K562 (cell line): ENCODE measurements around the gene KCNJ14. TPM values are rescaled to one million over a fixed set of nuclear protein-coding genes. Genes with fewer than 3 reads are reported as not detected.

Source experiments
- ATAC-seq: fragments of 200-7000 bp; cut with Tn5 transposase; 3 replicates; pipeline ENCODE4 v1.9.1; 2020; ENCODE audit warnings: moderate library complexity
- BruUV-seq: library from RNA; stranded (reverse); fragments of 400-500 nt; replicated peaks from 2 replicates; lab custom pipeline; 2021; lab: Mats Ljungman, UMichigan
- CTCF ChIA-PET: fragments of 300-600 bp; formaldehyde crosslinking; extraction: SDS; loops from one replicate; lab custom pipeline; 2021; ENCODE audit warnings: low intra/inter-chr PET ratio; lab: Yijun Ruan, JAX
- POLR2A ChIA-PET: fragments of 300-600, 350-650 bp; sonication (Branson Sonifier 250); formaldehyde crosslinking; extraction: SDS; loops from one replicate; lab custom pipeline; 2021; ENCODE audit warnings: antibody characterized with exemption, inconsistent platforms; lab: Yijun Ruan, JAX
- DNase-seq, 4 experiments: peaks; one replicate each; pipeline versions ENCODE4 v3.0.0 to v3.0.0-alpha.2; 2011 to 2018; ENCODE audit warnings: low spot score in 3 of 4, mixed read lengths in 3 of 4; ENCODE audit errors: extremely low read depth in 1 of 4
- FAIRE-seq: peaks from 2 replicates; lab custom pipeline; 2011; peaks lifted over from hg19 to GRCh38; lab: Jason Lieb, UNC
- H2AFZ ChIP-seq: 2 replicates; pipeline ENCODE4 v1.6.0; 2011; ENCODE audit warnings: low read depth, low read length, control low read depth, inconsistent platforms
- H3K27ac ChIP-seq: fragments of 200-600 bp; 3 replicates; pipeline ENCODE4 v1.8.0; 2011; ENCODE audit warnings: low read depth, mild to moderate bottlenecking, control low read depth, inconsistent platforms, low read length, moderate library complexity, mixed read lengths; ENCODE audit errors: extremely low read depth
- H3K27me3 ChIP-seq, 2 experiments: fragments of 300-600 bp in 1 of 2; 2 replicates in 1 of 2; 3 replicates in 1 of 2; pipeline versions ENCODE4 v1.6.0 to v1.8.0; 2011; ENCODE audit warnings: inconsistent platforms in 2 of 2, low read length in 2 of 2, mild to moderate bottlenecking in 1 of 2, mixed read lengths in 1 of 2, moderate library complexity in 1 of 2; ENCODE audit not compliant: control insufficient read depth in 2 of 2, insufficient read depth in 2 of 2
- H3K36me3 ChIP-seq: fragments of 300-600 bp; 3 replicates; pipeline ENCODE4 v1.8.0; 2011; ENCODE audit warnings: mild to moderate bottlenecking, low read length, inconsistent platforms; ENCODE audit not compliant: control insufficient read depth, insufficient read depth
- H3K4me1 ChIP-seq, 2 experiments: fragments of 200-600 bp in 1 of 2; replicated peaks in 1 of 2; 2 replicates in 1 of 2; 3 replicates in 1 of 2; pipeline versions ENCODE4 v1.5.1 to v1.8.0; 2011; ENCODE audit warnings: inconsistent platforms in 2 of 2, low read length in 2 of 2, mild to moderate bottlenecking in 1 of 2, mixed read lengths in 1 of 2, moderate library complexity in 1 of 2; ENCODE audit not compliant: control insufficient read depth in 2 of 2, insufficient read depth in 2 of 2
- H3K4me2 ChIP-seq: 2 replicates; pipeline ENCODE4 v1.6.1; 2011; ENCODE audit warnings: low read length, control low read depth, inconsistent platforms, mixed read lengths; ENCODE audit not compliant: insufficient read depth
- H3K4me3 ChIP-seq: fragments of 200-600 bp; sonication (generic), shearing (Covaris generic); 2 replicates; pipeline ENCODE4 v1.5.1; 2016; ENCODE audit warnings: control low read depth, inconsistent platforms
- H3K79me2 ChIP-seq: fragments of 200-600 bp; 3 replicates; pipeline ENCODE4 v1.8.0; 2011; ENCODE audit warnings: low read length, inconsistent platforms; ENCODE audit not compliant: control insufficient read depth, insufficient read depth
- H3K9ac ChIP-seq, 2 experiments: 2 replicates each; pipeline versions ENCODE4 v1.6.0 to v1.6.1; 2011; ENCODE audit warnings: low read depth in 2 of 2, low read length in 2 of 2, control low read depth in 1 of 2, inconsistent platforms in 1 of 2, mild to moderate bottlenecking in 1 of 2, mixed read lengths in 1 of 2; ENCODE audit not compliant: insufficient read depth in 1 of 2
- H3K9me1 ChIP-seq: one replicate; pipeline ENCODE4 v1.6.0; 2011; ENCODE audit warnings: inconsistent platforms, mild to moderate bottlenecking, low read length, moderate library complexity; ENCODE audit not compliant: control insufficient read depth, insufficient read depth
- H3K9me3 ChIP-seq: replicated peaks from 2 replicates; pipeline ENCODE4 v1.5.1; 2011; ENCODE audit warnings: low read depth, low read length, inconsistent platforms; ENCODE audit not compliant: control insufficient read depth, insufficient read depth
- H4K20me1 ChIP-seq: replicated peaks from 2 replicates; pipeline ENCODE4 v1.6.1; 2011; ENCODE audit warnings: low read length, inconsistent platforms, mixed read lengths; ENCODE audit not compliant: control insufficient read depth, insufficient read depth
- ETV1 ChIP-seq: fragments of 450-650 bp; conservative IDR thresholded peaks from 2 replicates; pipeline ENCODE4 v1.6.1; 2016; ENCODE audit warnings: missing genetic modification characterization, control low read depth, low read depth, missing compliant biosample characterization
- FOS ChIP-seq: IDR thresholded peaks from 3 replicates; pipeline ENCODE4 v1.6.1; 2011; ENCODE audit not compliant: insufficient read length; ENCODE audit errors: extremely low read depth
- HCFC1 ChIP-seq: IDR thresholded peaks from 2 replicates; pipeline ENCODE4 v1.6.1; 2012; ENCODE audit warnings: low read depth, low read length, improper control_type of control experiment
- KAT7 ChIP-seq: sonication (generic); formaldehyde crosslinking; IDR thresholded peaks from 2 replicates; pipeline ENCODE4 v1.8.0; 2022; ENCODE audit warnings: missing genetic modification reagents, mild to moderate bottlenecking, borderline replicate concordance
- MAZ ChIP-seq, 2 experiments: fragments of 450-650 bp in 1 of 2; sonication (generic) in 1 of 2; formaldehyde crosslinking; IDR thresholded peaks in 1 of 2; conservative IDR thresholded peaks in 1 of 2; 2 replicates each; pipeline versions ENCODE4 v1.4.0 to v1.5.0; 2020; ENCODE audit warnings: mild to moderate bottlenecking in 1 of 2, missing genetic modification reagents in 1 of 2
- NEUROD1 ChIP-seq: fragments of 150-350 bp; IDR thresholded peaks from 2 replicates; pipeline ENCODE4 v1.6.1; 2014; ENCODE audit warnings: borderline replicate concordance, low read length, low read depth; ENCODE audit not compliant: partially characterized antibody
- POLR2B ChIP-seq: fragments of 450-650 bp; IDR thresholded peaks from 2 replicates; pipeline ENCODE4 v1.6.1; 2018; ENCODE audit warnings: low read depth; ENCODE audit not compliant: partially characterized antibody
- RAD51 ChIP-seq: fragments of 450-650 bp; IDR thresholded peaks from 2 replicates; pipeline ENCODE4 v1.7.1; 2016; ENCODE audit warnings: low read depth, mild to moderate bottlenecking, borderline replicate concordance
- RBFOX2 ChIP-seq: fragments of 200-400 bp; formaldehyde crosslinking; IDR thresholded peaks from 2 replicates; pipeline ENCODE4 v1.6.1; 2017; ENCODE audit warnings: low read depth, mild to moderate bottlenecking, low read length, moderate library complexity
- SMARCE1 ChIP-seq: fragments of 450-650 bp; IDR thresholded peaks from 2 replicates; pipeline ENCODE4 v1.7.1; 2016; ENCODE audit warnings: mild to moderate bottlenecking
- TEAD1 ChIP-seq, 2 experiments: fragments of 450-650 bp in 1 of 2; sonication (generic) in 1 of 2; formaldehyde crosslinking; IDR thresholded peaks; 2 replicates each; pipeline versions ENCODE4 v1.4.0 to v1.8.0; 2020 to 2022; ENCODE audit warnings: mild to moderate bottlenecking in 2 of 2, missing genetic modification reagents in 1 of 2
- TFAP4 ChIP-seq: sonication (generic); formaldehyde crosslinking; IDR thresholded peaks from 2 replicates; pipeline ENCODE4 v1.8.0; 2022; ENCODE audit warnings: missing genetic modification reagents, mild to moderate bottlenecking, moderate library complexity, borderline replicate concordance
- ZBTB17 ChIP-seq: fragments of 450-650 bp; formaldehyde crosslinking; IDR thresholded peaks from 2 replicates; pipeline ENCODE4 v1.4.0; 2020; ENCODE audit warnings: mild to moderate bottlenecking
- ZNF589 ChIP-seq: fragments of 200-800 bp; sonication (Bioruptor generic); IDR thresholded peaks from 2 replicates; pipeline ENCODE4 v1.6.1; 2016; ENCODE audit warnings: low read depth, missing genetic modification characterization, missing compliant biosample characterization
- ZNF717 ChIP-seq: fragments of 250-450 bp; sonication (Bioruptor Pico); IDR thresholded peaks from 2 replicates; pipeline ENCODE4 v1.5.0; 2021
- ZNF79 ChIP-seq: fragments of 250-450 bp; sonication (Bioruptor Pico); IDR thresholded peaks from 2 replicates; pipeline ENCODE4 v1.4.0; 2020; ENCODE audit warnings: low read depth, mild to moderate bottlenecking, moderate library complexity
- WGBS: fragments of 100-300 bp; shearing (Covaris generic); methylation state at CpG from one replicate; pipeline ENCODE4 v1.1.6; 2016; ENCODE audit warnings: low coverage, mixed read lengths; ENCODE audit not compliant: insufficient coverage; ENCODE audit errors: missing lambda C conversion rate; 5-methylcytosine and 5-hydroxymethylcytosine counted together
- in situ Hi-C: fragments of 300-500 bp; cut with MboI; formaldehyde crosslinking; loops from 4 replicates; pipeline ENCODE4 v1.15.0; 2018; ENCODE audit warnings: inconsistent platforms, mixed read lengths
- intact Hi-C: fragments of 100-400 bp; cut with micrococcal nuclease; formaldehyde crosslinking; loops from 2 replicates; pipeline ENCODE4 v1.14.2; 2022
- polyA plus RNA-seq, 8 experiments: library from polyadenylated mRNA; depleted of rRNA in 4 of 8; stranded (reverse) in 5 of 8; unstranded in 3 of 8; fragments of >200 nt; fragmentation: Nextera tagmentation in 2 of 8; fragmentation: Illumina TruSeq in 1 of 8; extraction: Ambion mirVana in 2 of 8; extraction: Trizol in 1 of 8; gene quantifications; 2 replicates each; pipeline versions ENCODE4 v1.2.1 to v1.2.3, GENCODE V29; 2011 to 2014; ENCODE audit warnings: inconsistent platforms in 1 of 8, missing spikeins in 1 of 8
- total RNA-seq, 7 experiments: library from RNA; depleted of rRNA in 6 of 7; stranded (reverse); fragments of >200 nt in 6 of 7; fragmentation: Illumina TruSeq in 2 of 7; extraction: Trizol in 2 of 7; gene quantifications; 2 replicates each; pipeline versions ENCODE4 v1.2.1 to v1.2.3, GENCODE V29; 2011 to 2021; ENCODE audit warnings: low replicate concordance in 1 of 7
- TF ChIP-seq, protein P1 (sequence below): fragments of 200-800 bp; sonication (Bioruptor generic); IDR thresholded peaks from 2 replicates; pipeline ENCODE4 v1.6.1; 2017; ENCODE audit warnings: missing genetic modification characterization, missing compliant biosample characterization

Gene KCNJ14
- total and polyA plus RNA-seq, 9 of the 15 experiments (the other 6 are each of a cell fraction or from before 2014, with no cell fraction given) = 0.15 to 1.6 (median 0.49) TPM

DNA sequence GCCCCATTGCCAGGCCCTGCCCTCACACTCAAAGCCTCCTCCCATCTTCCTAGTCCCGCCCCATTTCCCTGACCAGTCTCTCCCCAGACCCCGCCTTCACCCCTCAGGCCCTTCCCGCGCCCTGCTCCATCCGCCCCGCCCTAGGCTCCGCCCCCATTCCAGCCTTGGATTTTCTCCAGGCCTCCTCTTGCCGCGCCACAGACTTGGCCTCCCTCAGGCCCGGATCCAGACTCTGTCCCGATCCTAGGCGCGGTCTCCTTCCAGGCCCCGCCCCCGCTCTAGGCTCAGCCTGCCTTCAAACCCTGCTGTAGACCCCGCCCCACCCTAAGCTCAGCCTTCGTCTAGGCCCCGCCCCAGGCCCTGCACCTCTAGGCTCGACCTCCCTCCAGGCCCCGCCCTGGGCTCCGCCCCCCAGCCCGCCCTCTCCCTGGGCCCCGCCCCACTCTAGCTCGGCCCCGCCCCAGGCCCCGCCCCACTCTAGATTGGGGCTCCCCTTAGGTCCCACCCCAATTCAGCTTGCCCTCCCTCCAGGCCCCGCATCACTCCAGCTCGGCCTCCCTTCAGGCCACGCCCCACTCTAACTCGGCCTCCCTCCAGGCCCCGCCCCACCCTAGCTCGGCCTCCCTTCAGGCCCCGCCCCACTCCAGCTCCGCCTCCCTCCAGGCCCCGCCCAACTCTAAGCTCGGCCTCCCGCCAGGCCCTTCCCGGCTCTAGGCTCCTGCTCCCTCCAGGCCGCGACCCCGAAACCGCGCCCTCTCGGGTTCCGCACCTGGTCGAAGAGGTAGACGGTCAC is 37.7 kb downstream of the KCNJ14 start:
- 0 out of 2 replicates have a peak, but pooled peaks cover 4% of the 10 kb centered on the region for H4K20me1 ChIP-seq
- H3K27me3 ChIP-seq = no peaks in the 10 kb centered on the region
- ChIA-PET POLR2A (interaction anchor here (0.6 to 1.9 kb wide), 8 partner anchors 12 to 168 kb away, joined by 3 to 7 read pairs (median 3); partner anchors contain the start of genes EMP3, RPL18 and SPHK2), CTCF (interaction anchor here (0.7 kb wide), 1 partner anchor 142 kb away, joined by 3 read pairs; no protein-coding TSS in a partner anchor)
- peaks cover 34 to 64% of the 10 kb centered on the region in 2 experiments for H3K4me1 ChIP-seq
- H3K4me3 ChIP-seq = peak overlapping the region; percentile 63
- no peaks in the 10 kb centered on the region for H3K9me3 ChIP-seq
- H3K79me2 ChIP-seq = peaks cover 6% of the 10 kb centered on the region; the same call in 2 of the 3 replicates
- peaks cover 6% of the 10 kb centered on the region; the same call in 1 of the 3 replicates for H3K36me3 ChIP-seq
- no TSS peak for BruUV-seq
- DNase-seq (peak; percentile 95 to 98 (median 97)), FAIRE-seq (peak; percentile 98), ATAC-seq (peak; percentile 94)
- peak overlapping the region; percentile 95 for H2AFZ ChIP-seq
- no peaks in the 10 kb centered on the region for H3K9me1 ChIP-seq
- intact Hi-C loops (loop anchor here (10.0 kb wide), 1 partner anchor 98 kb away; the partner anchor contains the start of genes GRIN2D and KDELR1), in situ Hi-C loops (no loop called here)
- H3K27ac ChIP-seq = peak overlapping the region; percentile 86
- H3K9ac ChIP-seq = peak overlapping the region; percentile 70 to 89; a peak in 3 of 4 replicates
- peak overlapping the region; percentile 93 for H3K4me2 ChIP-seq
- 0% methylated on average over 24 of the region's 47 CpGs for WGBS
- TF ChIP-seq TFAP4 (CRISPR knock-in tag) (peak; percentile 60; the same call in 1 of the 2 replicates), ZNF717 (CRISPR knock-in tag) (no peak), RAD51 (no peak), ZBTB17 (no peak), FOS (no peak), RBFOX2 (peak; percentile 79), SMARCE1 (no peak), POLR2B (peak; percentile 69), HCFC1 (no peak), ZNF79 (CRISPR knock-in tag) (no peak), KAT7 (CRISPR knock-in tag) (no peak), TEAD1 (CRISPR knock-in tag; IDR thresholded peaks at IDR 0.05) (peak in 1 of 2 experiments; percentile 76; a peak in 1 of 4 replicates), ETV1 (tag) (no peak), ZNF589 (CRISPR knock-in tag) (0 out of 2 replicates have a peak, but pooled peaks have one; percentile 23), NEUROD1 (no peak), MAZ (CRISPR knock-in tag; conservative IDR thresholded peaks at IDR 0.05 in 1 of 2, IDR thresholded peaks at IDR 0.05 in 1 of 2) (peak; percentile 76 to 87; a peak in 3 of 4 replicates)
- TF ChIP-seq, protein P1, sequence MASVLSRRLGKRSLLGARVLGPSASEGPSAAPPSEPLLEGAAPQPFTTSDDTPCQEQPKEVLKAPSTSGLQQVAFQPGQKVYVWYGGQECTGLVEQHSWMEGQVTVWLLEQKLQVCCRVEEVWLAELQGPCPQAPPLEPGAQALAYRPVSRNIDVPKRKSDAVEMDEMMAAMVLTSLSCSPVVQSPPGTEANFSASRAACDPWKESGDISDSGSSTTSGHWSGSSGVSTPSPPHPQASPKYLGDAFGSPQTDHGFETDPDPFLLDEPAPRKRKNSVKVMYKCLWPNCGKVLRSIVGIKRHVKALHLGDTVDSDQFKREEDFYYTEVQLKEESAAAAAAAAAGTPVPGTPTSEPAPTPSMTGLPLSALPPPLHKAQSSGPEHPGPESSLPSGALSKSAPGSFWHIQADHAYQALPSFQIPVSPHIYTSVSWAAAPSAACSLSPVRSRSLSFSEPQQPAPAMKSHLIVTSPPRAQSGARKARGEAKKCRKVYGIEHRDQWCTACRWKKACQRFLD (CRISPR knock-in tag) = no peak
